SU-DHL-6 (cell line): ENCODE results near the gene BNIP5.
A peak's percentile ranks its signal among the peaks of the same experiment; 100 is the strongest.

Experiments
- H2AFZ ChIP-seq: fragments of 200-600 bp; sonication (generic); 2 replicates; pipeline ENCODE4 v1.6.1; 2014; ENCODE audit warnings: low read depth, mild to moderate bottlenecking, moderate library complexity, mixed read lengths, antibody characterized with exemption, low read length; ENCODE audit not compliant: severe bottlenecking
- H3F3A ChIP-seq: fragments of 200-600 bp; shearing (Covaris generic); 2 replicates; pipeline ENCODE4 v1.6.0; 2016; ENCODE audit warnings: antibody characterized with exemption, mild to moderate bottlenecking; ENCODE audit not compliant: insufficient read depth
- H3K27ac ChIP-seq: fragments of 200-600 bp; sonication (generic); 2 replicates; pipeline ENCODE4 v1.5.1; 2016; ENCODE audit warnings: low read depth, mild to moderate bottlenecking, low read length, moderate library complexity, mixed read lengths
- H3K27me3 ChIP-seq: fragments of 200-600 bp; sonication (generic), shearing (Covaris generic); 2 replicates; pipeline ENCODE4 v1.6.0; 2014; ENCODE audit warnings: mild to moderate bottlenecking, low read length
- H3K36me3 ChIP-seq: fragments of 200-600 bp; sonication (generic); 2 replicates; pipeline ENCODE4 v1.6.1; 2014; ENCODE audit warnings: mild to moderate bottlenecking, low read length, mixed read lengths
- H3K4me2 ChIP-seq: fragments of 300-600, 200-600 bp; shearing (Covaris generic), sonication (generic); 2 replicates; pipeline ENCODE4 v1.6.0; 2014; ENCODE audit warnings: low read length, low read depth, mild to moderate bottlenecking; ENCODE audit not compliant: poor library complexity, severe bottlenecking
- H3K4me3 ChIP-seq: fragments of 200-600 bp; sonication (generic); 2 replicates; pipeline ENCODE4 v1.5.1; 2014; ENCODE audit warnings: antibody characterized with exemption, low read length, mild to moderate bottlenecking, mixed read lengths; ENCODE audit not compliant: insufficient read depth, poor library complexity, severe bottlenecking
- H3K79me2 ChIP-seq: fragments of 200-600 bp; sonication (generic); 2 replicates; pipeline ENCODE4 v1.6.1; 2014; ENCODE audit warnings: mild to moderate bottlenecking, low read length, moderate library complexity; ENCODE audit not compliant: insufficient read depth
- H3K9ac ChIP-seq: fragments of 200-600 bp; sonication (generic); 2 replicates; pipeline ENCODE4 v1.7.0; 2014; ENCODE audit warnings: mild to moderate bottlenecking, low read length
- H3K9me2 ChIP-seq: fragments of 200-600 bp; sonication (generic); replicated peaks from 2 replicates; pipeline ENCODE4 v1.6.1; 2014; ENCODE audit warnings: low read length; ENCODE audit not compliant: insufficient read depth
- H3K9me3 ChIP-seq: fragments of 200-600 bp; sonication (generic); 2 replicates; pipeline ENCODE4 v1.6.1; 2014; ENCODE audit warnings: low read length, mixed read lengths; ENCODE audit not compliant: insufficient read depth
- H4K20me1 ChIP-seq: fragments of 200-600 bp; sonication (generic); 2 replicates; pipeline ENCODE4 v1.6.1; 2014; ENCODE audit warnings: low read depth, mild to moderate bottlenecking, antibody characterized with exemption, low read length, moderate library complexity, mixed read lengths
- CTCF ChIP-seq: fragments of 200-600 bp; sonication (generic); IDR thresholded peaks from one replicate; pipeline ENCODE4 v1.5.1; 2017; ENCODE audit warnings: antibody characterized with exemption, mild to moderate bottlenecking, low read length, moderate library complexity; ENCODE audit not compliant: insufficient read depth, poor library complexity, severe bottlenecking
- EZH2phosphoT487 ChIP-seq: fragments of 200-600 bp; sonication (generic), shearing (Covaris generic); conservative IDR thresholded peaks from 2 replicates; pipeline ENCODE4 v1.6.1; 2018; ENCODE audit warnings: mild to moderate bottlenecking, antibody characterized with exemption, low read length, moderate library complexity, mixed read lengths

Gene BNIP5

GRCh38 chr6:36302227-36302976, 34.3 kb downstream of the BNIP5 start:
- no peak overlapping the region for H3K27ac ChIP-seq
- no peak overlapping the region for H2AFZ ChIP-seq
- no peaks in the 10 kb centered on the region for H3K9me2 ChIP-seq
- H4K20me1 ChIP-seq = no peaks in the 10 kb centered on the region
- no peaks in the 10 kb centered on the region for H3K9me3 ChIP-seq
- TF ChIP-seq EZH2phosphoT487 (no peak), CTCF (peak; percentile 100)
- H3K27me3 ChIP-seq = no peaks in the 10 kb centered on the region
- no peak overlapping the region for H3K9ac ChIP-seq
- H3K4me3 ChIP-seq = no peak overlapping the region
- no peak overlapping the region for H3K4me2 ChIP-seq
- no peaks in the 10 kb centered on the region for H3K79me2 ChIP-seq
- H3K36me3 ChIP-seq = no peaks in the 10 kb centered on the region
- H3F3A ChIP-seq = no peaks in the 10 kb centered on the region

GRCh38 chr6:36301781-36302180, 34.9 kb downstream of the BNIP5 start:
- Histone ChIP-seq H3K9me2 (no peaks in the 10 kb centered on the region), H3K9ac (no peak overlapping the region), H3K9me3 (no peaks in the 10 kb centered on the region), H3F3A (no peaks in the 10 kb centered on the region), H3K4me2 (no peak overlapping the region), H4K20me1 (no peaks in the 10 kb centered on the region), H3K27ac (no peak overlapping the region), H3K79me2 (no peaks in the 10 kb centered on the region), H3K4me3 (no peak overlapping the region), H3K27me3 (no peaks in the 10 kb centered on the region), H3K36me3 (no peaks in the 10 kb centered on the region), H2AFZ (no peak overlapping the region)
- TF ChIP-seq CTCF (no peak), EZH2phosphoT487 (0 out of 2 replicates have a peak, but pooled peaks have one; percentile 20)

GRCh38 chr6:36301085-36301658, 35.5 kb downstream of the BNIP5 start:
- no peaks in the 10 kb centered on the region for H3K79me2 ChIP-seq

More at GRCh38 chr6:36301085-36301658, 35.5 kb downstream of the BNIP5 start:
- Histone ChIP-seq H3K4me3 (no peak overlapping the region), H3K9me2 (no peaks in the 10 kb centered on the region), H3K9ac (no peak overlapping the region), H3K9me3 (no peaks in the 10 kb centered on the region), H3K4me2 (no peak overlapping the region), H3K27ac (no peak overlapping the region), H4K20me1 (no peaks in the 10 kb centered on the region), H3K27me3 (no peaks in the 10 kb centered on the region), H2AFZ (no peak overlapping the region), H3K36me3 (no peaks in the 10 kb centered on the region), H3F3A (no peaks in the 10 kb centered on the region)
- no peak for TF ChIP-seq CTCF
